HFFc6 (cell line): ENCODE measurements around the gene ABCG1. TPM values are rescaled to one million over a fixed set of nuclear protein-coding genes. Genes with fewer than 3 reads are reported as not detected.

Experiments used
- DNase-seq: peaks from one replicate; pipeline ENCODE4 v3.0.0-alpha.2; 2018
- H3K27ac Mint-ChIP-seq: 2 replicates; pipeline ENCODE4 v1.8.0; 2020; ENCODE audit warnings: mild to moderate bottlenecking, mixed read lengths
- H3K27me3 Mint-ChIP-seq: 2 replicates; pipeline ENCODE4 v1.8.0; 2021; ENCODE audit warnings: mild to moderate bottlenecking, moderate library complexity, mixed read lengths; ENCODE audit not compliant: insufficient read depth
- H3K36me3 Mint-ChIP-seq: 2 replicates; pipeline ENCODE4 v1.8.0; 2021; ENCODE audit warnings: low read depth, mixed read lengths
- H3K4me1 Mint-ChIP-seq: 2 replicates; pipeline ENCODE4 v1.8.0; 2020; ENCODE audit warnings: low read depth, mixed read lengths
- H3K4me3 Mint-ChIP-seq: 2 replicates; pipeline ENCODE4 v1.8.0; 2020; ENCODE audit warnings: mild to moderate bottlenecking, moderate library complexity, mixed read lengths
- H3K9me3 Mint-ChIP-seq: 2 replicates; pipeline ENCODE4 v1.8.0; 2020; ENCODE audit warnings: mild to moderate bottlenecking, mixed read lengths
- CTCF ChIP-seq: fragments of 200-600 bp; sonication (generic); IDR thresholded peaks from 2 replicates; pipeline ENCODE4 v1.5.0; 2021; ENCODE audit warnings: antibody characterized with exemption, mild to moderate bottlenecking
- total RNA-seq, 6 experiments: library from RNA; stranded (reverse); fragmentation: NEBNext Ultra II Directional; extraction: Animal tissue kit (Norgen Biotek cat#: 25700); gene quantifications; 2 replicates in 1 of 6; 3 replicates in 5 of 6; pipeline ENCODE4 v1.2.3, GENCODE V29; 2021

ABCG1 gene
- total RNA-seq, 6 experiments from 2014 or later: not detected

GRCh38 chr21:42302076-42302650 lies 83.2 kb downstream of the ABCG1 start:
- H3K4me1 Mint-ChIP-seq: no peaks in the 10 kb centered on the region
- DNase-seq: no peak
- H3K27me3 Mint-ChIP-seq: peaks cover 2% of the 10 kb centered on the region
- TF ChIP-seq CTCF: no peak
- no peak overlapping the region for H3K27ac Mint-ChIP-seq
- peaks cover 49% of the 10 kb centered on the region for H3K9me3 Mint-ChIP-seq
- 0 out of 2 replicates have a peak, but pooled peaks cover 3% of the 10 kb centered on the region for H3K36me3 Mint-ChIP-seq
- H3K4me3 Mint-ChIP-seq: no peak overlapping the region

- Mint-ChIP-seq H3K27me3 (peaks cover 1% of the 10 kb centered on the region), H3K9me3 (peaks cover 49% of the 10 kb centered on the region), H3K36me3 (0 out of 2 replicates have a peak, but pooled peaks cover 3% of the 10 kb centered on the region), H3K27ac (no peak overlapping the region), H3K4me1 (no peaks in the 10 kb centered on the region), H3K4me3 (no peak overlapping the region)
- TF ChIP-seq CTCF: no peak
- DNase-seq: no peak
These were observed 83.9 kb downstream of the ABCG1 start for GRCh38 chr21:42302794-42303193.

- H3K4me1 Mint-ChIP-seq: no peaks in the 10 kb centered on the region
- no peak for TF ChIP-seq CTCF
- H3K27me3 Mint-ChIP-seq: peaks cover 1% of the 10 kb centered on the region
- H3K4me3 Mint-ChIP-seq: no peak overlapping the region
- H3K9me3 Mint-ChIP-seq: peaks cover 49% of the 10 kb centered on the region
- no peak overlapping the region for H3K27ac Mint-ChIP-seq
- H3K36me3 Mint-ChIP-seq: 0 out of 2 replicates have a peak, but pooled peaks cover 3% of the 10 kb centered on the region
- no peak for DNase-seq
These were observed 84.5 kb downstream of the ABCG1 start for GRCh38 chr21:42303443-42303842.

GRCh38 chr21:42304556-42305454 lies 85.9 kb downstream of the ABCG1 start:
- Mint-ChIP-seq H3K9me3 (peaks cover 49% of the 10 kb centered on the region), H3K4me1 (no peaks in the 10 kb centered on the region), H3K4me3 (no peak overlapping the region), H3K36me3 (0 out of 2 replicates have a peak, but pooled peaks cover 3% of the 10 kb centered on the region), H3K27ac (no peak overlapping the region), H3K27me3 (peaks cover 1% of the 10 kb centered on the region)
- no peak for TF ChIP-seq CTCF
- no peak for DNase-seq

- Mint-ChIP-seq H3K9me3 (peaks cover 46% of the 10 kb centered on the region), H3K27ac (no peak overlapping the region), H3K4me1 (no peaks in the 10 kb centered on the region), H3K27me3 (peaks cover 1% of the 10 kb centered on the region), H3K4me3 (no peak overlapping the region), H3K36me3 (no peaks in the 10 kb centered on the region)
- DNase-seq: no peak
- no peak for TF ChIP-seq CTCF
These were observed 86.8 kb downstream of the ABCG1 start for GRCh38 chr21:42305707-42306147.
